ENCODE results near the gene UNC80.
A peak's percentile ranks its signal among the peaks of the same experiment; 100 is the strongest.

The UNC80 gene

GRCh38 chr2:209965723-209966122 lies 194.1 kb downstream of the UNC80 start:
- no peak overlapping the region for H3K56ac ChIP-seq (ENCODE audit: low read length)
- no peaks in the 10 kb centered on the region for H3K79me1 ChIP-seq (ENCODE audit: low read length)
- WGBS (ENCODE audit: extremely low coverage, insufficient coverage, low lambda C conversion rate): no CpG with 5 or more reads among the region's 2 CpGs
- no peak overlapping the region for H3K18ac ChIP-seq (ENCODE audit: low read length)
- no peak overlapping the region for H3K4ac ChIP-seq (ENCODE audit: low read depth, low read length)
- H4K5ac ChIP-seq (ENCODE audit: low read length): no peak overlapping the region
- no peak overlapping the region for H3K23ac ChIP-seq (ENCODE audit: low read length)
- DNase-seq: peak; percentile 37
- H3K4me1 ChIP-seq (ENCODE audit: control insufficient read depth, low read depth, low read length): no peaks in the 10 kb centered on the region
- no peak overlapping the region for H2BK120ac ChIP-seq (ENCODE audit: low read depth, low read length)
- no peak overlapping the region for H3K4me3 ChIP-seq (ENCODE audit: low read length)
- H3K79me2 ChIP-seq (ENCODE audit: control insufficient read depth, insufficient read depth, low read length): no peaks in the 10 kb centered on the region
- no peak overlapping the region for H3K27ac ChIP-seq (ENCODE audit: low read depth, low read length)
- no peak overlapping the region for H3K9ac ChIP-seq (ENCODE audit: low read length)
- no peak overlapping the region for H2AK5ac ChIP-seq (ENCODE audit: low read length)
- no peak overlapping the region for H2BK5ac ChIP-seq (ENCODE audit: low read length)
- no peak overlapping the region for H4K8ac ChIP-seq (ENCODE audit: low read depth, low read length)
- no peaks in the 10 kb centered on the region for H3K27me3 ChIP-seq (ENCODE audit: insufficient read depth, low read length, poor library complexity)
- no peak overlapping the region for H3K4me2 ChIP-seq (ENCODE audit: low read length)
- H3K36me3 ChIP-seq (ENCODE audit: control insufficient read depth, insufficient read depth, low read length): no peaks in the 10 kb centered on the region
- no peak overlapping the region for H2BK15ac ChIP-seq (replicated peaks; ENCODE audit: low read depth)

- Histone ChIP-seq H3K4me3 (ENCODE audit: low read length) (no peak overlapping the region), H3K18ac (ENCODE audit: low read length) (no peak overlapping the region), H2AK5ac (ENCODE audit: low read length) (no peak overlapping the region), H4K8ac (ENCODE audit: low read depth, low read length) (no peak overlapping the region), H3K36me3 (ENCODE audit: control insufficient read depth, insufficient read depth, low read length) (no peaks in the 10 kb centered on the region), H2BK15ac (replicated peaks; ENCODE audit: low read depth) (no peak overlapping the region), H3K4me1 (ENCODE audit: control insufficient read depth, low read depth, low read length) (no peaks in the 10 kb centered on the region), H3K79me2 (ENCODE audit: control insufficient read depth, insufficient read depth, low read length) (no peaks in the 10 kb centered on the region), H3K9ac (ENCODE audit: low read length) (no peak overlapping the region), H3K23ac (ENCODE audit: low read length) (no peak overlapping the region), H3K79me1 (ENCODE audit: low read length) (no peaks in the 10 kb centered on the region), H2BK5ac (ENCODE audit: low read length) (no peak overlapping the region), H3K27ac (ENCODE audit: low read depth, low read length) (no peak overlapping the region), H3K56ac (ENCODE audit: low read length) (no peak overlapping the region), H2BK120ac (ENCODE audit: low read depth, low read length) (no peak overlapping the region), H3K27me3 (ENCODE audit: insufficient read depth, low read length, poor library complexity) (no peaks in the 10 kb centered on the region), H3K4ac (ENCODE audit: low read depth, low read length) (no peak overlapping the region), H3K4me2 (ENCODE audit: low read length) (no peak overlapping the region), H4K5ac (ENCODE audit: low read length) (no peak overlapping the region)
- DNase-seq: no peak
- WGBS (ENCODE audit: extremely low coverage, insufficient coverage, low lambda C conversion rate): no CpG with 5 or more reads among the region's 4 CpGs
These were observed 198.1 kb downstream of the UNC80 start for GRCh38 chr2:209969692-209970091.

GRCh38 chr2:209970271-209970670 lies 198.6 kb downstream of the UNC80 start:
- Histone ChIP-seq H3K4me2 (ENCODE audit: low read length) (no peak overlapping the region), H3K27me3 (ENCODE audit: insufficient read depth, low read length, poor library complexity) (no peaks in the 10 kb centered on the region), H3K56ac (ENCODE audit: low read length) (no peak overlapping the region), H3K79me1 (ENCODE audit: low read length) (no peaks in the 10 kb centered on the region), H2BK15ac (replicated peaks; ENCODE audit: low read depth) (no peak overlapping the region), H4K8ac (ENCODE audit: low read depth, low read length) (no peak overlapping the region), H2AK5ac (ENCODE audit: low read length) (no peak overlapping the region), H3K9ac (ENCODE audit: low read length) (no peak overlapping the region), H3K4me1 (ENCODE audit: control insufficient read depth, low read depth, low read length) (no peaks in the 10 kb centered on the region), H3K18ac (ENCODE audit: low read length) (no peak overlapping the region), H3K4me3 (ENCODE audit: low read length) (no peak overlapping the region), H3K23ac (ENCODE audit: low read length) (no peak overlapping the region), H2BK5ac (ENCODE audit: low read length) (no peak overlapping the region), H3K36me3 (ENCODE audit: control insufficient read depth, insufficient read depth, low read length) (no peaks in the 10 kb centered on the region), H2BK120ac (ENCODE audit: low read depth, low read length) (no peak overlapping the region), H4K5ac (ENCODE audit: low read length) (no peak overlapping the region), H3K4ac (ENCODE audit: low read depth, low read length) (no peak overlapping the region), H3K79me2 (ENCODE audit: control insufficient read depth, insufficient read depth, low read length) (no peaks in the 10 kb centered on the region), H3K27ac (ENCODE audit: low read depth, low read length) (no peak overlapping the region)
- no peak for DNase-seq
- WGBS (ENCODE audit: extremely low coverage, insufficient coverage, low lambda C conversion rate): no CpG with 5 or more reads among the region's 2 CpGs

GRCh38 chr2:209970711-209971110 lies 199.1 kb downstream of the UNC80 start:
- no peak overlapping the region for H3K9ac ChIP-seq (ENCODE audit: low read length)
- H2BK5ac ChIP-seq (ENCODE audit: low read length): no peak overlapping the region
- no peak overlapping the region for H3K18ac ChIP-seq (ENCODE audit: low read length)
- no peaks in the 10 kb centered on the region for H3K79me2 ChIP-seq (ENCODE audit: control insufficient read depth, insufficient read depth, low read length)
- H3K4ac ChIP-seq (ENCODE audit: low read depth, low read length): no peak overlapping the region
- H3K23ac ChIP-seq (ENCODE audit: low read length): no peak overlapping the region
- no peak overlapping the region for H2BK15ac ChIP-seq (replicated peaks; ENCODE audit: low read depth)
- H4K8ac ChIP-seq (ENCODE audit: low read depth, low read length): no peak overlapping the region
- DNase-seq: no peak
- H3K4me3 ChIP-seq (ENCODE audit: low read length): no peak overlapping the region
- no peak overlapping the region for H3K4me2 ChIP-seq (ENCODE audit: low read length)
- H2BK120ac ChIP-seq (ENCODE audit: low read depth, low read length): no peak overlapping the region
- no peak overlapping the region for H3K27ac ChIP-seq (ENCODE audit: low read depth, low read length)
- H3K36me3 ChIP-seq (ENCODE audit: control insufficient read depth, insufficient read depth, low read length): no peaks in the 10 kb centered on the region
- H4K5ac ChIP-seq (ENCODE audit: low read length): no peak overlapping the region
- H3K79me1 ChIP-seq (ENCODE audit: low read length): no peaks in the 10 kb centered on the region
- no CpG with 5 or more reads among the region's 4 CpGs for WGBS (ENCODE audit: extremely low coverage, insufficient coverage, low lambda C conversion rate)
- H2AK5ac ChIP-seq (ENCODE audit: low read length): no peak overlapping the region
- no peaks in the 10 kb centered on the region for H3K4me1 ChIP-seq (ENCODE audit: control insufficient read depth, low read depth, low read length)
- H3K56ac ChIP-seq (ENCODE audit: low read length): no peak overlapping the region
- no peaks in the 10 kb centered on the region for H3K27me3 ChIP-seq (ENCODE audit: insufficient read depth, low read length, poor library complexity)

- Histone ChIP-seq H3K36me3 (ENCODE audit: control insufficient read depth, insufficient read depth, low read length) (no peaks in the 10 kb centered on the region), H2BK5ac (ENCODE audit: low read length) (no peak overlapping the region), H3K9ac (ENCODE audit: low read length) (no peak overlapping the region), H3K4me1 (ENCODE audit: control insufficient read depth, low read depth, low read length) (no peaks in the 10 kb centered on the region), H3K4me3 (ENCODE audit: low read length) (no peak overlapping the region), H3K18ac (ENCODE audit: low read length) (no peak overlapping the region), H4K5ac (ENCODE audit: low read length) (no peak overlapping the region), H3K23ac (ENCODE audit: low read length) (no peak overlapping the region), H3K27ac (ENCODE audit: low read depth, low read length) (no peak overlapping the region), H3K56ac (ENCODE audit: low read length) (no peak overlapping the region), H3K4me2 (ENCODE audit: low read length) (no peak overlapping the region), H2BK15ac (replicated peaks; ENCODE audit: low read depth) (no peak overlapping the region), H3K27me3 (ENCODE audit: insufficient read depth, low read length, poor library complexity) (no peaks in the 10 kb centered on the region), H2BK120ac (ENCODE audit: low read depth, low read length) (no peak overlapping the region), H3K4ac (ENCODE audit: low read depth, low read length) (no peak overlapping the region), H4K8ac (ENCODE audit: low read depth, low read length) (no peak overlapping the region), H3K79me2 (ENCODE audit: control insufficient read depth, insufficient read depth, low read length) (no peaks in the 10 kb centered on the region), H2AK5ac (ENCODE audit: low read length) (no peak overlapping the region), H3K79me1 (ENCODE audit: low read length) (no peaks in the 10 kb centered on the region)
- no CpG with 5 or more reads among the region's 1 CpG for WGBS (ENCODE audit: extremely low coverage, insufficient coverage, low lambda C conversion rate)
- no peak for DNase-seq
These were observed 201.7 kb downstream of the UNC80 start for GRCh38 chr2:209973328-209973727.

GRCh38 chr2:209974576-209974975 lies 202.9 kb downstream of the UNC80 start:
- Histone ChIP-seq H3K27me3 (ENCODE audit: insufficient read depth, low read length, poor library complexity) (no peaks in the 10 kb centered on the region), H3K56ac (ENCODE audit: low read length) (no peak overlapping the region), H3K79me1 (ENCODE audit: low read length) (no peaks in the 10 kb centered on the region), H4K8ac (ENCODE audit: low read depth, low read length) (no peak overlapping the region), H2BK5ac (ENCODE audit: low read length) (no peak overlapping the region), H4K5ac (ENCODE audit: low read length) (no peak overlapping the region), H3K4me3 (ENCODE audit: low read length) (no peak overlapping the region), H3K23ac (ENCODE audit: low read length) (no peak overlapping the region), H3K18ac (ENCODE audit: low read length) (no peak overlapping the region), H2BK15ac (replicated peaks; ENCODE audit: low read depth) (no peak overlapping the region), H3K4ac (ENCODE audit: low read depth, low read length) (no peak overlapping the region), H3K4me2 (ENCODE audit: low read length) (no peak overlapping the region), H3K27ac (ENCODE audit: low read depth, low read length) (no peak overlapping the region), H2AK5ac (ENCODE audit: low read length) (no peak overlapping the region), H2BK120ac (ENCODE audit: low read depth, low read length) (no peak overlapping the region), H3K9ac (ENCODE audit: low read length) (no peak overlapping the region), H3K79me2 (ENCODE audit: control insufficient read depth, insufficient read depth, low read length) (no peaks in the 10 kb centered on the region), H3K36me3 (ENCODE audit: control insufficient read depth, insufficient read depth, low read length) (no peaks in the 10 kb centered on the region), H3K4me1 (ENCODE audit: control insufficient read depth, low read depth, low read length) (no peaks in the 10 kb centered on the region)
- WGBS (ENCODE audit: extremely low coverage, insufficient coverage, low lambda C conversion rate): no CpG with 5 or more reads among the region's 1 CpG
- DNase-seq: no peak
